ENCODE data around the gene CLEC4G. TPM values are rescaled to one million over a fixed set of nuclear protein-coding genes. Genes with fewer than 3 reads are reported as not detected.

The CLEC4G gene
- total RNA-seq, 2 donors from 2014 or later = 0.57 TPM; not detected in 1

DNA sequence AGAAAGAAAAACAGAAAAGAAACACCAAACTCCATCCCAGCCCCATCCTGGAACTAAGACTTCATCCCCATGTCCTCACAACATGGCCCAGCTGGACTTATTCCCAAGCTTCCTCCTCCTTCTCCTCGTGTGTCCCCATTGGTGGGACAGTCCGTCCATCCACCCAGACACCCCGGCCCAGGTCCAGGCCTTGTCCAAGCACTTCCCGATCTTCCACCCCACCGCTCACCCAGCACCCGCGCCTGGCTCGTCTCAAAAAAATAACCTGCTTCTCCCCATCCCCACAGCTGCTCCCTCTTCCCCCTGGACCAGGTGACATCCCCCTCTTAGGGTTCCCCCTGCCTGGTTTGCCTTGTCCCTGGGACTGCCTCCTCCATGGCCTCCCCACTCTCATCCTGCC, 28.6 kb downstream of the CLEC4G start:
- Histone ChIP-seq H3K4me3 (no peak overlapping the region), H3K27ac (no peak overlapping the region), H3K36me3 (no peaks in the 10 kb centered on the region), H3K9me3 (no peaks in the 10 kb centered on the region), H3K27me3 (replicated peaks; ENCODE audit: insufficient read depth) (peaks cover 6% of the 10 kb centered on the region), H3K4me1 (replicated peaks) (no peaks in the 10 kb centered on the region)
- TF ChIP-seq POLR2A (IDR thresholded peaks at IDR 0.05) = no peak
- TF ChIP-seq, protein P1, sequence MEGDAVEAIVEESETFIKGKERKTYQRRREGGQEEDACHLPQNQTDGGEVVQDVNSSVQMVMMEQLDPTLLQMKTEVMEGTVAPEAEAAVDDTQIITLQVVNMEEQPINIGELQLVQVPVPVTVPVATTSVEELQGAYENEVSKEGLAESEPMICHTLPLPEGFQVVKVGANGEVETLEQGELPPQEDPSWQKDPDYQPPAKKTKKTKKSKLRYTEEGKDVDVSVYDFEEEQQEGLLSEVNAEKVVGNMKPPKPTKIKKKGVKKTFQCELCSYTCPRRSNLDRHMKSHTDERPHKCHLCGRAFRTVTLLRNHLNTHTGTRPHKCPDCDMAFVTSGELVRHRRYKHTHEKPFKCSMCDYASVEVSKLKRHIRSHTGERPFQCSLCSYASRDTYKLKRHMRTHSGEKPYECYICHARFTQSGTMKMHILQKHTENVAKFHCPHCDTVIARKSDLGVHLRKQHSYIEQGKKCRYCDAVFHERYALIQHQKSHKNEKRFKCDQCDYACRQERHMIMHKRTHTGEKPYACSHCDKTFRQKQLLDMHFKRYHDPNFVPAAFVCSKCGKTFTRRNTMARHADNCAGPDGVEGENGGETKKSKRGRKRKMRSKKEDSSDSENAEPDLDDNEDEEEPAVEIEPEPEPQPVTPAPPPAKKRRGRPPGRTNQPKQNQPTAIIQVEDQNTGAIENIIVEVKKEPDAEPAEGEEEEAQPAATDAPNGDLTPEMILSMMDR (IDR thresholded peaks at IDR 0.05) = no peak
- no peak for TF ChIP-seq POLR2AphosphoS5 (IDR thresholded peaks at IDR 0.05)
- WGBS = 60% methylated on average over 8 of the region's 8 CpGs
- intact Hi-C loops (cut with DNase I) = no loop called here
- DNase-seq (ENCODE audit: low spot score) = no peak

DNA sequence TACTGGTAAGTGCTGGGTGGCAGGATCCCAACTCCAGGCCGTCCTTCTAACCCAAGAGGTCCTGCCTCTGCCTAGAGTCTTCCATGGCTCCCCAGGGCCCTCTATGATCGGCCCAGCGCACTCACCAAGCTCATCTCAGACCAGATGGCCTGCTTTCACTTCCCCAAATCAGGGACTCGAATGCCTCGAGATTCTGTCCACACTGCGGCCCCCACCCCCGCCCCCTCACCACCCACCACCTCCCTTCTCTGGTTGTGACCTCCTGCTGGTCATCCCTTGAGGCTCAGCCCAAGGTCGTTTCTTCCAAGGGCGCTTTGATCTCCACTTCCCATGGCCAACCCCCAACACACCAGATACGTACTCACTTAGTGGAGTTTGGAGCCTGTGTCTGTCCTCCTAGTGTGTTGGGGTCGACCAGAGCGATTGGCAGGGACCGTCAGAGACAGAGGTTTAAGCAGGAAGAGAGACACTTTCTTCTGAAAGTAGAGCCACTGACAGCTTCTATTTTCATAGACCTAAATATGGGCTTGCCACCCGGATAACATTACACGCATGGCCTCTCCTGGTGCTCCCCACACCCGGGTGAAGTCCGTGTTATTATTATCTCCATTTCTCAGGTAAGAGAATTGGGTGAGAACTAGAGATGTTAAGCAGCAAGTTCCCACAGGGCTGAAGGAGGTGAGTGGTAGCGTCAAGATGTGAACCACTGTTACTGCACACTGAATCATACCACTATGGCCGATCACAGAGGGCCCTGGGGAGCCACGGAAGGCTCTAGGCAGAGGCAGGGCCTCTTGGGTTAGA, 30.1 kb downstream of the CLEC4G start, which contains the start of gene FCER2:
Gene FCER2, minus strand, starts transcription at position 478 of the 804 bp plus-strand sequence. CDS start 2,371 bp downstream, outside the sequence.
- Histone ChIP-seq H3K27ac (no peak within 1 kb of the TSS), H3K27me3 (replicated peaks; ENCODE audit: insufficient read depth) (peaks cover 14% of the 10 kb centered on the region), H3K4me3 (no peak within 1 kb of the TSS), H3K36me3 (no peaks in the 10 kb centered on the region), H3K4me1 (replicated peaks) (no peaks in the 10 kb centered on the region), H3K9me3 (no peaks in the 10 kb centered on the region)
- WGBS = 66% methylated on average over 20 of the region's 20 CpGs
- intact Hi-C loops (cut with DNase I) = no loop called here
- TF ChIP-seq POLR2AphosphoS5 (IDR thresholded peaks at IDR 0.05) (no peak), POLR2A (IDR thresholded peaks at IDR 0.05) (no peak)
- TF ChIP-seq, protein P1 (IDR thresholded peaks at IDR 0.05) = no peak
- DNase-seq (ENCODE audit: low spot score) = no peak

GRCh38 chr19:7701049-7701653, 30.8 kb downstream of the CLEC4G start:
- Histone ChIP-seq H3K9me3 (no peaks in the 10 kb centered on the region), H3K4me1 (replicated peaks) (no peaks in the 10 kb centered on the region), H3K36me3 (no peaks in the 10 kb centered on the region), H3K4me3 (no peak overlapping the region), H3K27me3 (replicated peaks; ENCODE audit: insufficient read depth) (peaks cover 14% of the 10 kb centered on the region), H3K27ac (no peak overlapping the region)
- WGBS = 95% methylated on average over 12 of the region's 12 CpGs
- no peak for DNase-seq (ENCODE audit: low spot score)
- TF ChIP-seq POLR2A (IDR thresholded peaks at IDR 0.05) = no peak
- TF ChIP-seq, protein P1 (IDR thresholded peaks at IDR 0.05) = no peak
- no peak for TF ChIP-seq POLR2AphosphoS5 (IDR thresholded peaks at IDR 0.05)
- intact Hi-C loops (cut with DNase I) = no loop called here

DNA sequence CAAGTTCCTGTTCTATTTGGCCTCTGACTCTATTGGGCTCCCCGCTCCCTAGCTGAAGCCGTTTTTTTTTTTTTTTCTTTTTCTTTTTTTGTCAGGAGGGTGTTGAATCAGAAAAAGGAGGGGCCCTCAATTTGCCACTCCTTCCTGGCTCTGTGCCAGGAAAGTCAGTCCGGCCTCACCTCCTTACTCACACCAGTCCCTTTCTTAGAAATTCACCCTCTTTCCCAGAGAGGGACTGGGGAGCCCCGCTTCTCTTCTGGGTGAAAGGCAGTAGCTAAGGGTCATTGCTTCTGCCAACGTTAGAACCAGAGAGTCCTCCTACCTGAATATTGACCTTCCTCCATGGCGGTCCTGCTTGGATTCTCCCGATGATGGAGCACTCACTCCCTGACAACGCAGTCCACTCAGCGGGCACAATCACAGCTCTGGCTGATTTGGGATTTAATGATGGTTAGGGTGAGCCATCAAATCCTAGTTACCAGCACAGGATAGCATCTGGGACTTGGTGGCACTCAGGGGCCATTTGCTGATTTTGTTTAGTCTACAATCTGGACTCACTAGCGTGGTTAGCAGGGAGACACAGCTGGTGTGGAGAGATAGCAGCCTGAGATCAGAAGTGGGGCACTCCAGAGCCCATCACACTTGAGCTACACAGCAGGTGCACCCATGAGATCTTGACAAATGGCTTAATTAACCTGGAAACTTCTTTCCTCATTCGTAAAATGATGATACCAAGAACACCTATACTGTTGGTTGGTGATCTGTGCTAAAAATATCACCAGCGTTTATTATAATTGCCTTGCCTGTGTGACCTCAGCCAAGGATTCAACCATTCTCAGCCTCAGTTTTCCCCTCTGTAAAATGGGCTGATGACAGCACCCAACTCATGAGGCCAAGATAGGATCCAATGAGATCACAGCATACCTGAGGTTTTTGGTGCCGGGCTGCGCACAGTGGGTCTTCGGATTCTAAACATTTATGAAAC, 32.2 kb downstream of the CLEC4G start:
- Histone ChIP-seq H3K4me1 (replicated peaks) (no peaks in the 10 kb centered on the region), H3K36me3 (no peaks in the 10 kb centered on the region), H3K4me3 (no peak overlapping the region), H3K27ac (no peak overlapping the region), H3K27me3 (replicated peaks; ENCODE audit: insufficient read depth) (peaks cover 14% of the 10 kb centered on the region), H3K9me3 (no peaks in the 10 kb centered on the region)
- TF ChIP-seq POLR2A (IDR thresholded peaks at IDR 0.05) = no peak
- TF ChIP-seq, protein P1 (IDR thresholded peaks at IDR 0.05) = no peak
- intact Hi-C loops (cut with DNase I) = no loop called here
- WGBS = 58% methylated on average over 15 of the region's 15 CpGs
- DNase-seq (ENCODE audit: low spot score) = no peak
